GM19452 (cell line): Measurements from ENCODE around the gene EIF4G3.
"Not testable (repeated sequence)": the region's sequence is repeated elsewhere in the genome, so short reads cannot be mapped to it uniquely, and the experiment has no call there.

Experiments
- ATAC-seq: cut with Tn5 transposase; IDR thresholded peaks from one replicate; pipeline ENCODE4 v1.9.1; 2021; ENCODE audit not compliant: unreplicated experiment

The EIF4G3 gene

DNA sequence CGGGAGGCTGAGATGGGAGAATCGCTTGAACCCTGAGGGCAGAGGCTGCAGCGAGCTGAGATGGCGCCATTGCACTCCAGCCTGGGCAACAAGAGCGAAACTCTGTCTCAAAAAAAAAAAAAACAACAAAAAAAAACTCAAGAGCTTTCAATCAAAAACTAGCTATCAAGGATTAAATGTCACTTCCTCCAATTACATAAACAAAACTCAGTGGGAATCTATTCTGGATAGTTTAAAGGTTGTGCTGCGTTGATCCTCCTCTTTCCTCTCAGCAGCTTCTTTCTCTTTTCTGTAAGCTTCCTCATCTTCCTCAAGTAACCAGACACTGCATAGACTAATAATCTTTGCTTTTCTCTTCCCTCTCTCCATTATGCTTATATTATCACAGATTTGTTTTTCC lies 20.7 kb downstream of the EIF4G3 start:
- ATAC-seq = no peak

DNA sequence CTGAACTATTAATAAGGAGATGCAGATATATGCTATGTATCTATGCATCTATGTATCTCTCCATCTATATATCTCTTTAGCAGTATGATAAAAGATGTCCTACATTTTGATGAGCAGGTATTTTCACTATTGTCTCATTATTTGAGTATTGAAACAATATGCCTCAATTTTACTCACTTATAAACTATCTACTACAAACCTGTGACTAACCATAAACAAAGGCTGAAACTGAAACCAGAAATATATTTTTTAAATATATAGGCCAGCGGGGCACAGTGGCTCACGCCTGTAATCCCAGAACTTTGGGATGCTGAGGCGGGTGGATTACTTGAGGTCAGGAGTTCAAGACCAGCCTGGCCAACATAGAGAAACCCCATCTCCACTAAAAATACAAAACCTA lies 22.0 kb downstream of the EIF4G3 start:
- ATAC-seq = no peak

DNA sequence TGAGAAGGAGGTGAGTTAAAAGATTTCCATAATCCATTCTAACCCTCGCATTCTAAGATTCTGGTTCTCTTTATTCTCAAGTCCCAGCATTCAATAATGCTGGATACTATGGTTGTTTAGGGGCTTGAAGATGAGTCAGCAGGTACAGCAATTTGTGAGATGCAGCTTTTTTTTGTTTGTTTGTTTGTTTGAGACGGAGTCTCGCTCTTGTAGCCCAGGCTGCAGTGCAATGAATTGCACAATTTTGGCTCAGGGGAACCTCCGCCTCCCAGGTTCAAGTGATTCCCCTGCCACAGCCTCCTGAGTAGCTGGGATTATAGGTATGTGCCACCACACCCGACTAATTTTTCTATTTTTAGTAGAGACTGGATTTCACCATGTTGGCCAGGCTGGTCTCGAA lies 23.3 kb downstream of the EIF4G3 start:
- no peak for ATAC-seq

DNA sequence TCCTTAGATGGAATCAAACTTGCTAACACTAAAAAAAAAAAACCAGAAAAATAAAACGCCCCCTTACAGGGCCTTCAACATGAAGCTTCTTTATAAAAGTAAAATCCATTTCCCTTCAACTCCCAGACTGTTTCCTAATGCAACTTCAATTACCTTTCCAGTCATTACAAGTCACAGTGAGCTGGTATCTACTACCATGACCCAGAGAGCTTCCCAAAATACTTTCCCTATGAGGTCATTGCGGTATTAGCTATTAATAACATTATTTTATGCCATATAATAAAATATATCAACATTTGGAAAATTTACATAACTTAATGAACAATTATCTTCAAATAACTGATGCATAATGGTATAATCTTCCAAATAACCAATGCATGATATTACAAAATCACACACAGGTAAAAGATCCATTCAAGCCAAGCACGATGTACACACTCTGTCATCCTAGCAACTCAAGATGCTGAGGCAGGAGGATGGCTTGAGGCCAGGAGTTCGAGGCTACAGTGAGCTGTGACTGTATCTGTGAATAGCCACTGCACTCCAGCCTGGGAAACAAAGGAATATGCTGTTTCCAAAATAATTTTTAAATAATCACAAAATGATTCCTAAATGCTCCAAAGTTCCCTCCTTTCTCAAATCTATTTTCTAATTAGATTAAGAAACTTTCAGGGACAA lies 24.1 kb downstream of the EIF4G3 start:
- ATAC-seq = no peak

DNA sequence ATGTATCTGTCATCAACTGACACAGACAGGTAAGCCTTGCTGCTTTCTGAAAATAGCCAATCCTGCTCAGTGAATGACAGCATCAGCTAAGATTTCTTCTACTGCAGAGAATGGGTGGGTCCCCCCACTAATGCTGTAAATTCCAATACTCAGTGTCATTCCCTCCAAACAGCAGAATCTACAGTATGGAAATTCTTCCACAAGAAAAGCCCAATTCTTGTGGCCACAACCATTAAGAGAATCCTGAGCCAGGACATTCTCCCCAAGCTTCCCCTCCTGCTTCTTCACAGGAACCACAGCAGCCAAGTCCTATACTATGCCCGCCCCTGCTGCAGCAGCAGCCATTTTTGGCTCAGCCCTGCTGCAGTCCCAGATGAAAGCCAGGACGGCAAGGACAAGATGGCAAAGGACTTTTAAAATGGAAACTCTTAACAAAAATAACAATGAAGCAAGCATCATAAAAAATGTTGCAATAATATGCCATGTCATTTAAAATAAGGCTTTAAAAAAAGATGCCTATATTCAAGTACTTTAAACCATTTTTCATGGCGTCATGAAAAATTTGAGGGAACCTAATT lies 26.8 kb downstream of the EIF4G3 start:
- no peak for ATAC-seq

DNA sequence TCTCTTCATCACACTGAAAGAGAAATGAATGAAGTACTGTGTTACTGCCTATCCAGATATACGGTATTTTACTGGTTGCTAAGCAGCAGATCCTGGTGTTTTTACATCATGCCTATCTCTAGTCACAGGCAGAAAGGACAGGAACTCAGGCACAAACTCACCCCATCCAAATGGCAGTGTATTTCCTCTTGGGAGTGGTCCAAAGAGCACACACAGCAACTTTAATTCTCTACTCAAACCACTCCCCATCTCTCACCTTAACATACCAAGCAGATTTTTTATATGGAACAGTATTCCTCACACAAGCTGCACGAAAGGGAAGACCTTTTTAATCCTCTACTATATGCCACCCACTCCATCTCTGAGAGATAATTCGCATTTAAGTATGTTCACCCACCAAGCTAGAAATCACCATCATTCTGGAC lies 27.3 kb downstream of the EIF4G3 start:
- ATAC-seq = no peak

DNA sequence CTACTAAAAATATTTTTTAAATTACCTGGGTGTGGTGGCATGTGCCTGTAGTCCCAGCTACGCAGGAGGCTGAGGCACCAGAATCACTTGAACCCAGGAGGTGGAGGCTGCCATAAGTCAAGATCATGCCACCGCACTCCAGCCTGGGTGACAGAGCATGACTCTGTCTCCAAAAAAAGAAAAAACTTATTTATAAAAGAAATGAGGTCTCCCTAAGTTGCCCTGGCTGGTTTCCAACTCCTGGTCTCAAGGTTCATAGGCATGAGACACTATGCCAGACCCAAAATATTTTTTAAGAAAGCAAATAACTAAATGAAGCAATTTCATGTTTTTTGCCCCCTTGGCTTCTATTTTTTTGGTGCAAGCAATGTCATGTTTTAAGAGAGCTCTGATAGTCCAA lies 32.9 kb downstream of the EIF4G3 start:
- ATAC-seq = no peak

DNA sequence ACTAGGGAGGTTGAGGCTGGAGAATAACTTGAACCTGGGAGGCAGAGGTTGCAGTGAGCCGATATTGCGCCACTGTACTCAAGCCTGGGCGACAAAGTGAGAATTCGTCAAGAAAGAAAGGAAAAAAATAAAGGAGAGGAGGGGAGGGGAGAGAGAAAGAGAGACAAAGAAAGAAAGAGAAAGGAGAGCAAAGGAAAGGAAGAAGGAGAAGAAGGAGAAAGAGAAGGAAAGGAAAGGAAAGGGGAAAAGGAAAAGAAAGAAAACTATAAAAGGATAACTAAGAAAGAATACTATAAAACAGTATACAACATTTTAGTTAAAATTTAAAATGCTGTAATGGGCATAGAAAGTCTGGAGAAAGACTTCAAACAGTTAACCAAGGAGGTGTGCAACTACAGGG lies 33.6 kb downstream of the EIF4G3 start:
- ATAC-seq = no peak

DNA sequence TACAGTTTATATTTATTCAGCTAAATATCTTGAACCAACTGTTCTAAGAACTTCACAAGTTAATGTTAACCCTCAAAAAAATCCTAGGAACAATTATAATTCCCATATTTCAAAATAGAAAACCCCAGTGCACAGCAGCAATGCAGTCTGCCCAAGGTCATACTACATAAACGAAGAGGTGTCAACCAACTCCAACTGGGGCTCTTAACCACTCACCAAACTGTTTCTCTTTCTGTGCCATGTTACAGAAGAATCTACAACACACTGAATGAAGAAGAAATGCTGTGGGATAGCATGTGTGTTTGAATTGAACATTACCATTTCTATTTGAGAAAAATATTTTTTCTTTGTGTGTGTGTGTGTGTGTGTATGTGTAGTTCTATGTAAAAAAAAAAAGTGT lies 35.7 kb downstream of the EIF4G3 start:
- ATAC-seq = no peak

DNA sequence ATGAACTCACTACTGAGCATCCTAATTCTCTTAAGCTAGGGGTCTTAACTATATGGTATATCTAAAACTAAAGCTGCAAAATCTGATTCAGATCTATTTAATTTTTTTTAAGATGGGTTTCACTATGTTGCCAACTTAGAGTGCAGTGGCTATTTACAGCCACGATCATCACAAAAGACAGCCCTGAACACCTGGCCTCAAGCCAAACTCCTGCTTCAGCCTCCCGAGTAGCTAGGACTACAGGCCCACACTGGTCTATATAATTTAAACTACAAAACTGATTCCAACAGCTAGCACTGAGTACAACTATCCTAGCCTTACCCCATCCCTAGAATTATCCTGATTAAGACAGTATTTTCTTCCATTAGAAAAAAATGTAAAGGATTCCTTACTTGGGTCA lies 37.1 kb downstream of the EIF4G3 start:
- ATAC-seq = no peak

DNA sequence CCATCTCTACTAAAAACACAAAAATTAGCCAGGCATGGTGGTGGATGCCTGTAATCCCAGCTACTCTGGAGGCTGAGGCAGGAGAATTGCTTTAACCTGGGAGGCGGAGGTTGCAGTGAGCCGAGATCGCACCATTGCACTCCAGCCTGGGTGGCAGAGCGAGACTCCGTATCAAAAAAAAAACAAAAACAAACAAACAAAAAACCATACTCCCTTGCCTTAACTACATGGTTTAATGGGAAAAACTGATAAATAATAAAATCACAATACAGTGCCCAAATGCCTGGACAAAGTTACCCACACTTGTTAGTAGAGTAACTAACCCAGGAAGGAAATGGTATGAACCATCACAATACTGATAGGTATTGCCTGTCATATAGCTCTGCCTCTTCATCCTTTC lies 40.4 kb downstream of the EIF4G3 start:
- ATAC-seq = not testable (repeated sequence)

DNA sequence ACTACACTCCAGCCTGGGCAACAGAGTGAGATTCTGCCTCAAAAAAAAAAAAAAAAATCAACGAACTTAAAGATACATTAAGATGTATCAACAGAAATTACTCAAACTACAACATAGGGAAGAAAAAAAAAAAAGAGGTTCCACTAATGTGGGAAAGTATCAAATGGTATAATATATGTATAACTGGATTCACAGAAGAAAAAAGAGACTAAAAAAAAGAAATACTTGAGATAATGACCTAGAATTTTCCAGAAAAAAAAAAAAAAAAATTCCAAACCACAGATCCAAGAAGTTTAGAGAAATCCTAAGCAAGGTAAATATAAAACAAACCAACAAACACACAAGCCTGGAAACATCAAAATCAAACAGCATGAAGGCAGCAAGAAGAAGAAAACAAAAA lies 45.5 kb downstream of the EIF4G3 start:
- no peak for ATAC-seq

DNA sequence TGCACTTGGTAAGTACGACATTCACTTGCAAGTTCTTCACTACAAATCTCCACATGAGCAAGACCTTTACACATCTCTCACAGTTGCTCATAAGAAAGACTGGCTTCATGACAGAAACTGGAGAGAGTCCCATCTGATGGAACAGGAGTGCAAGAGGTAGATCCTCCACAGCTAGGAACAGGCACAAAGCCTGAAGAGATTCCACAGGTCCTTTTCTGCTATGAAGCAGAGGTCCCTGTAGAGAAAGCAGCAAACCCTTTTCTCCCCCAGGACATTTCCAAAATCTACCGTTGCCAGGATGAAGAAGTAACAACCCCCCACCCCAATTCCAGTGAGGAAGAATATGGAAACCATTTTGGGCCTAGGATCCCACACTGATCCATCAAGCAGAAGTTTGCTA lies 47.3 kb downstream of the EIF4G3 start:
- ATAC-seq = no peak

DNA sequence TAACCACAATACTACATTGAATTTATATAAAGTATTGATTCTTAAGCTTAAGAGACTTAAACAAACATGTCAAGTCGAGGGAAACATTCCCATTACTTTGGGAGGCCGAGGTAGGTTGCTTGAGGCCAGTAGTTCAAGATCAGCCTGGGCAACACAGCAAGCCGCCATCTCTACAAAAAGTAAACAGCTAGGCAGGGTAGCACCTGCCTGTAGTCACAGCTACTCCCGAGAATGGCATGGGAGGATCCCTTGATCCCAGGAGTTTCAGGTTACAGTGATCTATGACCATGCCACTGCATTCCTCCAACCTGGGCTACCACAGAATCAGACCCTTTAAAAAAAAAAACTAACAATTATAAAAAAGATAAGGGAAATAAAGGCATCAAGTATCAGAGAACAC lies 50.4 kb downstream of the EIF4G3 start:
- no peak for ATAC-seq

DNA sequence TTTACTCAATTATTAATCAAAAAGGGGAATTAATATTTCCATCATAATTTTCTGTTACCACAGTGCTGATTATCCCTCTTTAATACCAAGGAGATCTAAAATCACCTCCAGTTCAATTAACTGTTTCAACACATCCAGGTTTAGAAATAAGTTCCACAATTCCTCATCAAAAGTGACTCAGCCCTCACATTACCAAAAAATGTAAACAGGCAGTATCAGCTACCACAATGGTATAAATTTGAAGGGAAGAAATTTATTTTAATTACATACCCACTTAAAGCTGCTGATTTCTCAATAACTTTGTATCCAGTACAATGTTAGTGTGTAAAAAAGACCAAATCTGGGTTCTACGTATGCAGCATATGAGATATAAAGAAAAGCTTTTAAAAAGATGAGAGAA lies 51.9 kb downstream of the EIF4G3 start:
- ATAC-seq = no peak

DNA sequence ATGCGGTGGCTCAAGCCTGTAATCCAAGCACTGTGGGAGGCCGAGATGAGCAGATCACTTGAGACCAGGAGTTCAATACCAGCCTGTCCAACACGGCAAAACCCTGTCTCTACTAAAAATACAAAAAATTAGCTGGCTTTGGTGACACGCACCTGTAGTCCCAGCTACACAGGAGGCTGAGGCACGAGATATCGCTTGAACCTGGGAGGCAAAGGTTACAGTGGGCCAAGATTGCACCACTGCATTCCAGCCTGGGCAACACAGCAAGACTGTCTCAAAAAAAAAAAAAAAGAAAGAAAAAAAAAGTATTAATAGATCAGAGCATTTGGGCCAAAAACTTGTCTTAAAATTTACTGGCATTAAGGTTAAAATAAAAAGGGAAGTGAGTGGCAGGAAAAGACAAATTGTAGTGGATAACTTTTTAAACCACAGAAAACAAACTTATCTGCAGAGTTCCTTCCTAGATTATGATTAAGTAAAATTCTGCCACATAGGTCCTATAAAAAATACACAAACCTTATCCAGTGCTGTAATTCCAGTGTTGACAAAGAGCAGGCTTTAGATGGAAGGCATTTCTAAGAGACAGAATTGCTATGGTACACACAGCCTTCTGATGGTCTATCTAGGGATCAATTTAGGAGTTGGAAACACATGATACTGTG lies 53.3 kb downstream of the EIF4G3 start:
- ATAC-seq = no peak

DNA sequence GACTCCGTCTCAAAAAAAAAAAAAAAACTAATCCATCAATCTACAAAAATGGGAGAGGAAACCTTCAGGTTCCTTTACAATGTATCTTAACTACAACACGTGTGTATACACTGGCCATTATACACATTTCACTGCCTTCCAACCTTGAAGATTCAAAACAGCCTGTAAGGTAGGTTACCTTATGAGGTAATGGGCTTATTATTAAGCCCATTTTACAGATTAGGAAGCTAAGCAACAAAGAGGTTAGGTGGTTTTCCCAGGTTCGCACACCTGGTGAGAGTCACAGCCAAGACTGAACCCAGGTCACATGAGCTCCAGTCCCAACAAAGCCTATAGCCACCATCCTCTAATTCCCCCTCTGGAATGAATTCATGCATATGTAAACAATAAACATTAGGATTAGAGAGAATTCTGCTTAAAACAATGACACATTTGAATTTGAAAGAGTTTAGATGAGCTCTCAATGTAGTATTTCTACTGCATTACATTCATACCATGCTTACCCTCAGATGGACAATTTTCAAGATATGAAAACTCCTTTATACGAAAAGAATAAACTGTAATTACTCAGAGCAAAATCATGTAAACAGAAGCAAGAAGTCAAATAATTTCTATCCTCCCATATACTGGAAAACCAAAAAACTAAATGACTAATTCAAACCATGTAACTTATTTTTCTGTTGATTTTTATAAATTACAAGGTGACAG lies 54.8 kb downstream of the EIF4G3 start:
- ATAC-seq = no peak

DNA sequence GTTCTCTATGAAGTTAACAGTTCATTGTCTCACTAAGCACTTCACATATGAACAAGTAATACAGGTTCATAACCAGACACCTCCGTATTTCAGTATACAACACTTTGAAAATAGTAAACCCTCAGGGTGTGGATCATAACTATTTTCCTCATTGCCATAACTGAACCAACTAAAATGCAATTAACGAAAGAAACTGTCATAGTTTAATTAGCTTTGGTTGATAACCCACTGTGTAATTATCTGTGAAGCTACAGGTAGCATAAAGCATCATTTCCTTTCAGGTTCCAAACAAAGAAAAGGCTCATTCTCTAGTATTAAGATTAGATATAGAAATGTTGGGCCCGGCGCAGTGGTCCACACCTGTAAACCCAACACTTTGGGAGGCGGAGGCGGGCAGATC lies 58.5 kb downstream of the EIF4G3 start:
- ATAC-seq = no peak

DNA sequence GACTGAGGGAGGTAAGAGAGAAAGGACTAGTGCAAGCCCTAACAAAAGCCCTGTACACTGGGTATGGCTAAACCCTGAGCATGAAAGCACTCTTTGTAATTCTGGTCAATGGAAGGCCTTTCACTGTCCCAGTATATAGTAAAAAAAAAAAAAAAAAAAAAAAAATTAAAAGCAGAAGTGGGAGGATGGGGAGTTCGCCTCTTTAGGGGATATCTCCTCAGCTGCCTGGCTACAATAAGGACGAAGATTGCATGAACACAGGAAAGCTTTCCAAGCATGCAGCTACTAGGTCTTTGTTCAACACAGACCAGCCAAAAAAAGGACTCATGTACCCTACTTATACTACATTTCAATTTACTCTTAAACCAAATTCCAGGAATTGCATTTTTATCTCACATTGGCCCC lies 59.1 kb downstream of the EIF4G3 start:
- ATAC-seq = no peak

DNA sequence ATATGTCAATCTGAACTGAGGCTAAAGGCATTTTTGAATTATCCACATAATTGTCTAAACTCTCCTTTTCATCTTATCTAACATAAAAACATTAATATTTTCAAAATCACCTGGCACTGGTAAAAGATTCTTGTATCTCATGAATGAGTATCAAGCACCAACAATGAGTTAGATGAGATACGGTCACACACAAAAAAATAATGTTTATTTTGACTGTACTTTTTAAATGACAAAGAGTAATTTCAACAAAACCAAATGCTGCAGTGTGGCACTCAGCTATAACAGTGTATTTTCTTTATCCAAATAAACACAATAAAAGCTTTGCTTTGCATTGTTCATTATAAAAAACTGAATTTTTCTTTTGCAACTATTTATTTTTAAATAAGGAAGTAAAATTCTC lies 59.5 kb downstream of the EIF4G3 start:
- no peak for ATAC-seq

DNA sequence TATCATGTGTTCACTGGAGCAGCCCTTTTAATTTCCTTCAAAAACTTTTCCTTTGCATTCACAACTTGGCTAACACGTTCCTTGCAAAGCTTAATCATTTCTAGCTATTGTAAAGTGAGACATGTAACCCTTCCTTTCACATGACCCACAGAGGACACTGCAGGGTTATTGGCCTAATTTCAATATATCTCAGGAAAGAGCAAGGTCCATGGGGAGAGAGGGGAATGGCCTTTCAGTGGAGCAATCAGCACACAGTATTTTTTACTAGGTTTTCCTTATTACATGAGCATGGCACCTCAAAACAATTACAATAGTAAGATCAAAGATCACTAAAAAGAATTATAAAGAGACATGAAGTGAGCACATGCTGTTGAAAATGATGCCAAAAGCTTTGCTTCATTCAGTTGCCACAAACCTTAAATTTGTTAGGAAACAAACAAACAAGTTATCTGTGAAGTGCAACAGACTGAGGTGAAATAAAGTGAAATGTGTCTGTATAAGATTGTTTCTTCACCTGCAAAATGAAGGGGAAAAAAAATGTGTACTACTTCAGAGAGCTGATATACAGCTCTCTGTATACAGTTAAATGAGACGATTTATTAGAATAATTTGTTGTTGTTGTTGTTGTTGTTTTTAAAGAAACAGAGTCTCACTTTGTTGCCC lies 61.5 kb downstream of the EIF4G3 start:
- no peak for ATAC-seq

DNA sequence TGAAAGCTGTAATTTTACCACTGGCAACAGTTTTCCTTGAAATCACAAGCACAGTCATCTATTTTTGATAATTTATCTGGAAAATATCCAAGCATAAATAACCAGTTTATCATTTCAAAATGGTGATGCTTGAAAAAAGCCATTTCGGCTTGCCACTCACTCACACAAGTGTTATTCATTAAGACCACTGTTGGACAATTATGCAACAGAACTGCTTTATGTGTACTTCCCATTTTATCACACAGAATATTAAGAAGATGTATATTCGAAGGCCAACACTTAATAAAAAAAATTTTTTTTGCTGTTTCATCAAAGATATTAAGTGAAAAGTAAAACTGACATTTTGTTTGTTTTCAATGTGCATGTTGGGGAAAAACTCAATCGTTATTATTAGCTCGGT lies 62.3 kb downstream of the EIF4G3 start:
- ATAC-seq = no peak
